SU-DHL-6 (cell line): ENCODE measurements around the gene TUBGCP6.

Experiments
- CTCF ChIP-seq: fragments of 200-600 bp; sonication (generic); IDR thresholded peaks from one replicate; pipeline ENCODE4 v1.5.1; 2017; ENCODE audit warnings: antibody characterized with exemption, mild to moderate bottlenecking, low read length, moderate library complexity; ENCODE audit not compliant: insufficient read depth, poor library complexity, severe bottlenecking
- EZH2phosphoT487 ChIP-seq: fragments of 200-600 bp; sonication (generic), shearing (Covaris generic); conservative IDR thresholded peaks from 2 replicates; pipeline ENCODE4 v1.6.1; 2018; ENCODE audit warnings: mild to moderate bottlenecking, antibody characterized with exemption, low read length, moderate library complexity, mixed read lengths

GRCh38 chr22:50242406-50242949 lies 2.3 kb downstream of the TUBGCP6 start:
- TF ChIP-seq CTCF, result no peak
- no peak for TF ChIP-seq EZH2phosphoT487
